T-cell (primary cell): ENCODE results near the gene DCLK2. TPM values are rescaled to one million over a fixed set of nuclear protein-coding genes. Genes with fewer than 3 reads are reported as not detected.

ENCODE experiments used
- ATAC-seq, 4 experiments: fragments of 200-7000 bp in 3 of 4; fragments of 150-1000 bp in 1 of 4; cut with Tn5 transposase; replicated peaks in 1 of 4; 1 replicate in 3 of 4; 2 replicates in 1 of 4; pipeline ENCODE4 v1.10.0; 2021; ENCODE audit warnings: moderate library complexity in 3 of 4, mild to moderate bottlenecking in 2 of 4, moderate number of reproducible peaks in 1 of 4
- CTCF ChIA-PET, 2 donors: fragments of 300-600 bp; sonication (Branson Sonifier 250); formaldehyde crosslinking; loops; one replicate each; lab custom pipeline; 2022; ENCODE audit warnings: antibody characterized with exemption in 2 of 2; lab: Charles Lee
- POLR2A ChIA-PET, 2 donors: fragments of 300-600 bp; sonication (Branson Sonifier 250); formaldehyde crosslinking; loops; one replicate each; lab custom pipeline; 2022; ENCODE audit warnings: antibody characterized with exemption in 2 of 2; lab: Charles Lee
- DNase-seq, 35 experiments: peaks; one replicate each; pipeline versions ENCODE4 v3.0.0 to v3.0.0-alpha.2; 2013 to 2023
- H3K27ac ChIP-seq: one replicate; pipeline ENCODE4 v1.5.1; 2013; ENCODE audit warnings: low read length
- H3K27me3 ChIP-seq, 2 experiments: replicated peaks in 1 of 2; 1 replicate in 1 of 2; 2 replicates in 1 of 2; pipeline versions ENCODE4 v1.6.1 to v1.7.0; 2013; ENCODE audit warnings: low read length in 1 of 2, mixed read lengths in 1 of 2; ENCODE audit not compliant: control insufficient read depth in 2 of 2, insufficient read depth in 2 of 2; ENCODE audit errors: extremely low read depth in 1 of 2
- H3K36me3 ChIP-seq, 2 donors: 1 replicate in 1 of 2; 2 replicates in 1 of 2; pipeline versions ENCODE4 v1.6.1 to v1.7.0; 2013; ENCODE audit warnings: low read length in 1 of 2; ENCODE audit not compliant: control insufficient read depth in 2 of 2, insufficient read depth in 1 of 2; ENCODE audit errors: extremely low read depth in 1 of 2
- H3K4me1 ChIP-seq, 2 experiments: 1 replicate in 1 of 2; 2 replicates in 1 of 2; pipeline versions ENCODE4 v1.6.1 to v1.7.0; 2013; ENCODE audit warnings: low read length in 2 of 2, mixed read lengths in 1 of 2; ENCODE audit not compliant: insufficient read depth in 2 of 2, control insufficient read depth in 1 of 2; ENCODE audit errors: extremely low read depth in 1 of 2
- H3K4me3 ChIP-seq, 2 donors: 1 replicate in 1 of 2; 2 replicates in 1 of 2; pipeline versions ENCODE4 v1.5.1 to v1.7.0; 2013; ENCODE audit warnings: mild to moderate bottlenecking in 2 of 2, low read length in 1 of 2, moderate library complexity in 1 of 2; ENCODE audit not compliant: control insufficient read depth in 1 of 2; ENCODE audit errors: extremely low read depth in 1 of 2
- H3K9me3 ChIP-seq: 2 replicates; pipeline ENCODE4 v1.7.0; 2013
- H3K27ac Mint-ChIP-seq, 2 donors: one replicate each; pipeline ENCODE4 v1.8.0; 2020 to 2021; ENCODE audit warnings: mild to moderate bottlenecking in 2 of 2, mixed read lengths in 2 of 2
- H3K27me3 Mint-ChIP-seq, 2 donors: one replicate each; pipeline ENCODE4 v1.8.0; 2021 to 2022; ENCODE audit warnings: mixed read lengths in 2 of 2
- H3K36me3 Mint-ChIP-seq: one replicate; pipeline ENCODE4 v1.8.0; 2021; ENCODE audit warnings: mixed read lengths
- H3K4me1 Mint-ChIP-seq, 3 donors: one replicate each; pipeline ENCODE4 v1.8.0; 2020 to 2022; ENCODE audit warnings: mixed read lengths in 3 of 3, mild to moderate bottlenecking in 1 of 3
- H3K4me3 Mint-ChIP-seq, 3 donors: one replicate each; pipeline ENCODE4 v1.8.0; 2020 to 2022; ENCODE audit warnings: mild to moderate bottlenecking in 3 of 3, mixed read lengths in 3 of 3, moderate library complexity in 3 of 3
- H3K9me3 Mint-ChIP-seq, 3 donors: one replicate each; pipeline ENCODE4 v1.8.0; 2020 to 2022; ENCODE audit warnings: mixed read lengths in 3 of 3
- WGBS: methylation state at CpG from one replicate; pipeline ENCODE4 v1.1.5; 2013; ENCODE audit warnings: missing lambda C conversion rate; ENCODE audit not compliant: insufficient coverage; 5-methylcytosine and 5-hydroxymethylcytosine counted together
- total RNA-seq, 35 experiments: library from RNA in 6 of 35; stranded (reverse) in 6 of 35; fragments of 120-200 nt in 1 of 35; gene quantifications; one replicate each; pipeline versions ENCODE4 v1.2.1 to v1.2.4 and lab custom pipeline; 2013 to 2026

DCLK2 gene
- total RNA-seq, 5 donors from 2014 or later (not counting 1 experiment from before 2014, with no cell fraction given) = 0.10 to 0.35 (median 0.15) TPM; not detected in 2

GRCh38 chr4:150253965-150254630, 175.9 kb downstream of the DCLK2 start:
- Histone ChIP-seq H3K4me1 (no peaks in the 10 kb centered on the region), H3K36me3 (no peaks in the 10 kb centered on the region), H3K27ac (no peak overlapping the region), H3K27me3 (peaks cover 0 to 3% of the 10 kb centered on the region in 2 experiments), H3K4me3 (no peak overlapping the region), H3K9me3 (no peaks in the 10 kb centered on the region)
- DNase-seq (no peak), ATAC-seq (no peak)
- no peaks in the 10 kb centered on the region for H3K9me3 Mint-ChIP-seq
- ChIA-PET CTCF (no interaction called here), POLR2A (no interaction called here)
- H3K4me1 Mint-ChIP-seq = no peaks in the 10 kb centered on the region
- peaks cover under 1% of the 10 kb centered on the region for H3K36me3 Mint-ChIP-seq
- H3K4me3 Mint-ChIP-seq = no peak overlapping the region
- no peaks in the 10 kb centered on the region for H3K27me3 Mint-ChIP-seq
- WGBS = 80% methylated on average over 15 of the region's 18 CpGs
- H3K27ac Mint-ChIP-seq = no peak overlapping the region

GRCh38 chr4:150255610-150256224, 177.5 kb downstream of the DCLK2 start:
- CTCF ChIA-PET = interaction anchor here in 1 of 2 donors (0.5 kb wide), 1 partner anchor 12 kb away, joined by 3 read pairs; no protein-coding TSS in a partner anchor
- Mint-ChIP-seq H3K4me3 (no peak overlapping the region), H3K9me3 (no peaks in the 10 kb centered on the region), H3K27ac (no peak overlapping the region), H3K4me1 (peaks cover 0 to 5% (median 0%) of the 10 kb centered on the region in 3 donors), H3K27me3 (no peaks in the 10 kb centered on the region), H3K36me3 (peaks cover 13% of the 10 kb centered on the region)
- POLR2A ChIA-PET = interaction anchor here in 1 of 2 donors (0.7 kb wide), 1 partner anchor 341 kb away, joined by 4 read pairs; no protein-coding TSS in a partner anchor
- Histone ChIP-seq H3K36me3 (no peaks in the 10 kb centered on the region), H3K9me3 (no peaks in the 10 kb centered on the region), H3K4me1 (no peaks in the 10 kb centered on the region), H3K4me3 (no peak overlapping the region), H3K27me3 (no peaks in the 10 kb centered on the region), H3K27ac (no peak overlapping the region)
- ATAC-seq (no peak), DNase-seq (no peak)
- 100% methylated on average over 6 of the region's 16 CpGs for WGBS

GRCh38 chr4:150256225-150256620, 178.0 kb downstream of the DCLK2 start:
- Histone ChIP-seq H3K27ac (no peak overlapping the region), H3K4me1 (no peaks in the 10 kb centered on the region), H3K36me3 (no peaks in the 10 kb centered on the region), H3K4me3 (no peak overlapping the region), H3K9me3 (no peaks in the 10 kb centered on the region), H3K27me3 (no peaks in the 10 kb centered on the region)
- CTCF ChIA-PET = no interaction called here
- DNase-seq (no peak), ATAC-seq (no peak)
- Mint-ChIP-seq H3K4me3 (no peak overlapping the region), H3K27ac (no peak overlapping the region), H3K36me3 (peaks cover 17% of the 10 kb centered on the region), H3K9me3 (no peaks in the 10 kb centered on the region), H3K4me1 (peaks cover 0 to 5% (median 0%) of the 10 kb centered on the region in 3 donors), H3K27me3 (no peaks in the 10 kb centered on the region)
- POLR2A ChIA-PET = interaction anchor here in 1 of 2 donors (0.7 kb wide), 1 partner anchor 340 kb away, joined by 4 read pairs; no protein-coding TSS in a partner anchor
- WGBS = 93% methylated on average over 21 of the region's 23 CpGs

GRCh38 chr4:150256841-150257730, 178.8 kb downstream of the DCLK2 start:
- CTCF ChIA-PET = interaction anchor here in 1 of 2 donors (0.5 kb wide), 1 partner anchor 847 kb away, joined by 4 read pairs; no protein-coding TSS in a partner anchor
- Mint-ChIP-seq H3K4me3 (no peak overlapping the region), H3K36me3 (peaks cover 22% of the 10 kb centered on the region), H3K27ac (no peak overlapping the region), H3K9me3 (no peaks in the 10 kb centered on the region), H3K4me1 (peaks cover 0 to 5% (median 0%) of the 10 kb centered on the region in 3 donors), H3K27me3 (no peaks in the 10 kb centered on the region)
- POLR2A ChIA-PET = no interaction called here
- Histone ChIP-seq H3K36me3 (no peaks in the 10 kb centered on the region), H3K9me3 (no peaks in the 10 kb centered on the region), H3K27ac (no peak overlapping the region), H3K4me3 (no peak overlapping the region), H3K4me1 (no peaks in the 10 kb centered on the region), H3K27me3 (no peaks in the 10 kb centered on the region)
- DNase-seq = no peak
- no peak for ATAC-seq
- WGBS = 81% methylated on average over 22 of the region's 25 CpGs

GRCh38 chr4:150258569-150258968, 180.3 kb downstream of the DCLK2 start:
- H3K27me3 Mint-ChIP-seq = no peaks in the 10 kb centered on the region
- H3K4me3 Mint-ChIP-seq = no peak overlapping the region
- POLR2A ChIA-PET = no interaction called here

More at GRCh38 chr4:150258569-150258968, 180.3 kb downstream of the DCLK2 start:
- Histone ChIP-seq H3K27ac (no peak overlapping the region), H3K9me3 (no peaks in the 10 kb centered on the region), H3K4me3 (no peak overlapping the region), H3K27me3 (no peaks in the 10 kb centered on the region), H3K36me3 (no peaks in the 10 kb centered on the region), H3K4me1 (no peaks in the 10 kb centered on the region)
- no peak for ATAC-seq
- Mint-ChIP-seq H3K4me1 (peaks cover 0 to 5% (median 0%) of the 10 kb centered on the region in 3 donors), H3K27ac (no peak overlapping the region), H3K36me3 (peaks cover 27% of the 10 kb centered on the region), H3K9me3 (no peaks in the 10 kb centered on the region)
- CTCF ChIA-PET = no interaction called here
- 94% methylated on average over 5 of the region's 6 CpGs for WGBS
- no peak for DNase-seq
